ENCODE results near the gene MEN1. TPM values are rescaled to one million over a fixed set of nuclear protein-coding genes. Genes with fewer than 3 reads are reported as not detected.

The MEN1 gene
- total RNA-seq, 3 donors from 2014 or later: 19.3 to 26.4 (median 21.9) TPM

DNA sequence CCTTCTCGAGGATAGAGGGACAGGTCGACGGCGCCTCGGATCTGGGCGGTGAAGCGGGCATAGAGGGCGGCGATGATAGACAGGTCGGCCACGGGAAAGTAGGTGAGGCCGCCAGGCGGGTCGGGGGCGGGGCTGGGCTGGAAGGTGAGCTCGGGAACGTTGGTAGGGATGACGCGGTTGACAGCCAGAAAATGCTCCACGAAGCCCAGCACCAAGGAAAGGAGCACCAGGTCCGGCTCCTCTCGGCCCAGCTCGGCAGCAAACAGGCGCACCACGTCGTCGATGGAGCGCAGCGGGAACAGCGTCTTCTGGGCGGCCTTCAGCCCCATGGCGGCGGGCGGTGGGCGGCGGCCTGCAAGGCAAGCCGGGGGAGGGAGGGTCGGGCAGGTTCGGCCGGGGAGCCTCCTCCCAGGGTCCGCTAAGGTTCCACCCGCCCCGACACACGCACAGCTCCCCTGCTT is 540 bp downstream of the MEN1 start:
- Histone ChIP-seq H3K36me3 (ENCODE audit: low read depth) (no peaks in the 10 kb centered on the region), H3K9me3 (no peaks in the 10 kb centered on the region), H3K4me3 (peak overlapping the region; percentile 51), H3K4me1 (ENCODE audit: low read depth) (peaks cover 12% of the 10 kb centered on the region)
- peak; percentile 72 for ATAC-seq
- TF ChIP-seq, protein P1, sequence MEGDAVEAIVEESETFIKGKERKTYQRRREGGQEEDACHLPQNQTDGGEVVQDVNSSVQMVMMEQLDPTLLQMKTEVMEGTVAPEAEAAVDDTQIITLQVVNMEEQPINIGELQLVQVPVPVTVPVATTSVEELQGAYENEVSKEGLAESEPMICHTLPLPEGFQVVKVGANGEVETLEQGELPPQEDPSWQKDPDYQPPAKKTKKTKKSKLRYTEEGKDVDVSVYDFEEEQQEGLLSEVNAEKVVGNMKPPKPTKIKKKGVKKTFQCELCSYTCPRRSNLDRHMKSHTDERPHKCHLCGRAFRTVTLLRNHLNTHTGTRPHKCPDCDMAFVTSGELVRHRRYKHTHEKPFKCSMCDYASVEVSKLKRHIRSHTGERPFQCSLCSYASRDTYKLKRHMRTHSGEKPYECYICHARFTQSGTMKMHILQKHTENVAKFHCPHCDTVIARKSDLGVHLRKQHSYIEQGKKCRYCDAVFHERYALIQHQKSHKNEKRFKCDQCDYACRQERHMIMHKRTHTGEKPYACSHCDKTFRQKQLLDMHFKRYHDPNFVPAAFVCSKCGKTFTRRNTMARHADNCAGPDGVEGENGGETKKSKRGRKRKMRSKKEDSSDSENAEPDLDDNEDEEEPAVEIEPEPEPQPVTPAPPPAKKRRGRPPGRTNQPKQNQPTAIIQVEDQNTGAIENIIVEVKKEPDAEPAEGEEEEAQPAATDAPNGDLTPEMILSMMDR (IDR thresholded peaks at IDR 0.05): no peak
- intact Hi-C loops (cut with DNase I, micrococcal nuclease): no loop called here
- DNase-seq: peak; percentile 72 to 77 (median 76)

DNA sequence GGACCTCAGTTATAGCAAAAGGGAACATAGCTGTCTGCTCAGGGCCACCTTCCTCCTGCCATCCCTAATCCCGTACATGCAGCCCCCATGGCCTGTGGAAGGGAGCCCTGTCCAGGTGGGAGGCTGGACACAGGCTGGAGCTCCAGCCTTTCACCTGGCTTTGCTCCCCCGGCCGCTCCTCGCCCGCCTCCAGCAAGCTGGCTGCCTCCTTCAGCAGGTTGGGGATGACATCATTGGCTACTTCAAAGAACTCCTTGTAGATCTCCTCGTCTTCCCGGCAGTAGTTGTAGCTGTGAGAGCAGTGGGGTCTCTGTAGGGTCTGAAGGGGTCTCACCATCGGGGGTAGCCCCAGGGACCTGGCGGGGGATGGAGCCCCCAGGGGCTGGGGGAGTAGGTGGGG is 4.9 kb downstream of the MEN1 start:
- Histone ChIP-seq H3K4me1 (ENCODE audit: low read depth) (peaks cover 25% of the 10 kb centered on the region), H3K9me3 (no peaks in the 10 kb centered on the region), H3K4me3 (no peak overlapping the region), H3K36me3 (ENCODE audit: low read depth) (no peaks in the 10 kb centered on the region)
- DNase-seq: no peak
- intact Hi-C loops (cut with DNase I, micrococcal nuclease): no loop called here
- TF ChIP-seq, protein P1 (IDR thresholded peaks at IDR 0.05): no peak
- ATAC-seq: no peak

DNA sequence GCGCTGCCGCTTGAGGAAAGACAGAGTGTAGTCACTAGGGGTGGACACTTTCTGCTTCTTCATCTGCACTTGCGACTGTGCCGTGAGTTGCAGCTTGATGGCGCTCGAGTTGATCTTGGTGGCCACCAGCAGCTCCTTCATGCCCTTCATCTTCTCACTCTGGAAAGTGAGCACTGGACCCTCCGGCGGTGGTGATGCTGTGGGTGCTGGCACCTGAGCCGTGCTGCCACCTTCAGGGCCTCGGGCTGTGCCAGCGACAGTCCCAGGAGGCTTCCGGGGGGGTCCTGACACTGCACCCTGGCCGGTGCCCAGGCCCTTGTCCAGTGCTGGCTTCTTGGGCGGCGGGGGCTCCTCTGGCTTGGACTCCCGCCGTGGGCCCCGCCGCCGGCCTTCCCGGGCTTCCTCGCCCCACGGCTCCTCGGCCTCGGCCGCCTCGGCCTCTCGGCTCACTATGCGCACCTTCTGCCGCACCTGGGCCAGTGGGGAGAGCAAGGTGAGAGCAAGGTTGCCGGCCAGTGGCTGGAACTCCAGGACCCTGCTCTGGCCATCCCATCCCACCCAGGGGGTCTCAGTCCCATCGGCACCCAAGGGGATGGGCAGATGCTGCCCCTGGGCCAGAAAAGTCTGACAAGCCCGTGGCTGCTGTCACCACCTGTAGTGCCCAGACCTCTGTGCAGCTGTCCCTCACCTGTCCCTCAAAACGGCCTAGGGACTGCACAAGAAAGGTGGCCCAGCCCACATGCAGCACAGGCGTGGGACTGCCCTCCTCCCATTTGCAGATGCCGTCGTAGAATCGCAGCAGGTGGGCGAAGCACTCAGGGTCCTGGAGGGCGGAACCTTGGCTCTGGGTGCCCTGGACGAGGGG is 5.8 kb downstream of the MEN1 start:
- Histone ChIP-seq H3K36me3 (ENCODE audit: low read depth) (no peaks in the 10 kb centered on the region), H3K9me3 (no peaks in the 10 kb centered on the region), H3K4me3 (no peak overlapping the region), H3K4me1 (ENCODE audit: low read depth) (peaks cover 22% of the 10 kb centered on the region)
- peak in 1 of 3 donors; percentile 58 for DNase-seq
- TF ChIP-seq, protein P1 (IDR thresholded peaks at IDR 0.05): no peak
- ATAC-seq: no peak
- intact Hi-C loops (cut with DNase I, micrococcal nuclease): no loop called here

DNA sequence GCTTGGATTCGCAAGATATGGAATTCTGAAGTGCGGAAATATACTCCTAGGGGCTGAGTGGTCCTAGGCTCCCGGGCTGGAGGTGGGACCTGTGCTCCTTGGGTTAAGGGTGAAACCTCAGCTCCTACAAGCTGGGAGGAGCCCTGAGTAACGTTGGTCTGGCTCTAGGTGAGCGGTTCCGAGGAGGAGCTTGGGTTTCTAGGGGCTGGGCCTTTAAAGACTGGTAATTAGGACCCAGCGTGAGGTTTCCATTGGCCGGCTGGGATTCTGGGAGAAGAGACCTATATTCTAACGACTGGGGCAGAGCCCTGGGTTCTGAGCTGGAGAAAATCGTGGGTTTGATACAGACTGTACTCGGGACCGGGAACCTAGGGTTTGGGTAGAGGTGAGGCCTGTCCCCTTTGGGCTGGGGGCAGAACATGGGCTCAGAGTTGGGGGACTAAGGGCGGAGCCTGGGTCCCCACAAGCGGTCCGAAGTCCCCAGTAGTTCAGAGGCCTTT is 6.5 kb downstream of the MEN1 start:
- DNase-seq (no peak), ATAC-seq (peak; percentile 1)
- H3K4me3 ChIP-seq: no peak overlapping the region
- no peaks in the 10 kb centered on the region for H3K36me3 ChIP-seq (ENCODE audit: low read depth)
- TF ChIP-seq, protein P1 (IDR thresholded peaks at IDR 0.05): no peak
- intact Hi-C loops (cut with DNase I, micrococcal nuclease): no loop called here
- H3K4me1 ChIP-seq (ENCODE audit: low read depth): peaks cover 17% of the 10 kb centered on the region
- no peaks in the 10 kb centered on the region for H3K9me3 ChIP-seq

DNA sequence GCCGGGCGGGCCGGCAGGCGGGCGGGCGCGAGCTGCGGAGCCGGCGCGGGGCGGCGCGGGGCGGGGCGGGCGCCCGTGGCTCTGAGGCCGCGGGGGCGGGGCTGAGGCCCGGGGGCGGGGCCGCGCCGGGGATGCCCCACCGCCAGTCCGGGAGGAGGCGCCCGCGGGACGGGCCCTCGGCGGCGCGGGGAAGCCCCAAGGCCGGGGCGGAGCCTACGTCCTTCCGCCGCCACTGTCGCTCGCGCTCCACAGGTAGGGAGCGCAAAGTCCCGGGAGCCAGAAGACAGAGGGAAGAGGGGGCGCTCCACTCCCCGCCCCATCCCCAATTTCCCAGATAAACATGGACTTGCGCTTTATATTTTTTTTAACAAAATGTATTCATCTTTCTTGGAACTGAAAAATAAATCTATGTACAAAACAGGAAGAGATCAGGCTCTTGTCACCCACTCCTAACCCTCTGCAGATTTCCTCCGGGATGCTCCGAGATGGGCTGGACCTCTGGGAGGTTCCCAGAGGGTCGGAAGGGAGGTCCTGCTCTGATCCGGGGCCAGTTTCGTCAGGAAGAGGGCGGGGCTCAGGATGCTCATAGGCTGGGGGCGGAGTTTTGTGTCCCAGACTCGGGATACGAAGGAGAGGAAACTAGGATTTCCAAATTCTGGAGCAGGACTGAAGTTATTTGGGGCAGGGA is 7.0 kb downstream of the MEN1 start, which contains the start of gene MAP4K2:
MAP4K2 (minus strand) TSS at position 57 of the 688 bp plus-strand sequence. CDS start 65 bp downstream, outside the sequence.
- DNase-seq (peak; percentile 92 to 94 (median 93)), ATAC-seq (peak; percentile 96)
- H3K4me3 ChIP-seq: peak within 1 kb of the TSS; percentile 24
- H3K9me3 ChIP-seq: no peaks in the 10 kb centered on the region
- H3K4me1 ChIP-seq (ENCODE audit: low read depth): peaks cover 17% of the 10 kb centered on the region
- no peaks in the 10 kb centered on the region for H3K36me3 ChIP-seq (ENCODE audit: low read depth)
- TF ChIP-seq, protein P1 (IDR thresholded peaks at IDR 0.05): no peak
- intact Hi-C loops (cut with DNase I, micrococcal nuclease): no loop called here
